ENCODE measurements around the gene DUSP21.
"Not testable (repeated sequence)": the region's sequence is repeated elsewhere in the genome, so short reads cannot be mapped to it uniquely, and the experiment has no call there.

Gene DUSP21

DNA sequence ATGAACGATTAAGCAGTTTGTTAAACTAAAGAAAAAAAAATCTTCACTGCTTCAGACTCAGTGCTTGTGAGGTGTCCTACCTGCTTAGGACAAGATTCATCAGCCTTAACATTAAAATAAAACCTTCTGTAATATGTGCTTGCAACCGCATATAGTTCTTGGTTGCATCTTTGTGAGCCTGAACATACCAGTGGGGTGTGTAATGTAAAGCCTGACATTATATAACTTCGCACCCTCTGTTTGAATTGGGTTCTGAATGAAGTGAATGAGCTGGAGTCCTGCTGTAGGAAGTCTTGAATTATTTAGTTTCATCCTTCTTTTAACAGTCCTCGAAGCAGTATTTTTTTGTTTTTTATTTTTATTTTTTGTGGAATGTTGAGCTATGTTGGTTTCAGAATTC lies 32.3 kb downstream of the DUSP21 start:
- no peak for DNase-seq (ENCODE audit: low read depth, low spot score)

DNA sequence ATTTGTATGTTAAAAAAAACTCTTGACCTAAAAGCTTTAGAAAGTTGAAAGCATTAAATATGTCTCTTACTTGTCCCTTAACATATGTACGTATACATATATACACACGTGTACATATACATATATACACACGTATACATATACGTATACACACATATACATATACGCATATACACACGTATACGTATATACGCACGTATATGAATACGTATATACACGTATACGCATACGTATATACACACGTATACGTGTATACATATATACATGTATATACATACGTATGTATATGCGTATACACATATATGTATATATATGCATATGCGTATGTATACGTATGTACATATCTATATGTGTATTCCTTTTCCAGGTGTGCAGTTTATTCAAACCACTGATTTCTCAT lies 32.9 kb downstream of the DUSP21 start:
- DNase-seq (ENCODE audit: low read depth, low spot score): no peak

DNA sequence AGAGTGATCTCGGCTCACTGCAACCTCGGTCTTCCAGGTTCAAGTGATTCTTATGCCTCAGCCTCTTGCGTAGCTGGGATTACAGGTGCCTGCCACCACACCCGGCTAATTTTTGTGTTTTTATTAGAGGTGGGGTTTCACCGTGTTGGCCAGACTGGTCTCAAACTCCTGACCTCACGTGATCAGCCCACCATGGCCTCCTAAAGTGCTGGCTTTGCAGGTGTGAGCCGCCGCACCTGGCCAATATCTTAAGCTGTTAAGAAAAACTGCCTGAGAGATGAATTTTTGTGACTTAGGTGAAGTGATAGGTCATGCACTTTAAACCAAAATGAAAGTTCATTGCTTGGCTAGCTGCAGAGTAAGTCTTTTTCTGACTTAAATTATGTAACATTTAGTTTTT lies 35.0 kb downstream of the DUSP21 start:
- DNase-seq (ENCODE audit: low read depth, low spot score): no peak

DNA sequence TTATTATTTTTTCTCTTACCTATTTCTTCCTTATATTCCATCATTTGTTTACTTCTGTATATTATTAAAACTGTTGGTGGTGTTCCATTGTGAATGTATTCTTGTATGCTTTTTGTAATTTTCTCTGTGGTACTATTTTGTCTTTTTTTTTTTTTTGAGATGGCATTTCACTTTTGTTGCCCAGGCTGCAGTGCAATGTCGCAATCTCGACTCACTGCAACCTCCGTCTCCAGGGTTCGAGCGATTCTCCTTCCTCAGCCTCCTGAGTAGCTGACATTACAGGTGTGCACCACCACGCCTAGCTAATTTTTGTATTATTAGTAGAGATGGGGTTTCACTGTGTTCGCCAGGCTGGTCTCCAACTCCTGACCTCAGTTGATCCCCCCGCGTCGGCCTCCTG lies 37.7 kb downstream of the DUSP21 start:
- no peak for DNase-seq (ENCODE audit: low read depth, low spot score)

DNA sequence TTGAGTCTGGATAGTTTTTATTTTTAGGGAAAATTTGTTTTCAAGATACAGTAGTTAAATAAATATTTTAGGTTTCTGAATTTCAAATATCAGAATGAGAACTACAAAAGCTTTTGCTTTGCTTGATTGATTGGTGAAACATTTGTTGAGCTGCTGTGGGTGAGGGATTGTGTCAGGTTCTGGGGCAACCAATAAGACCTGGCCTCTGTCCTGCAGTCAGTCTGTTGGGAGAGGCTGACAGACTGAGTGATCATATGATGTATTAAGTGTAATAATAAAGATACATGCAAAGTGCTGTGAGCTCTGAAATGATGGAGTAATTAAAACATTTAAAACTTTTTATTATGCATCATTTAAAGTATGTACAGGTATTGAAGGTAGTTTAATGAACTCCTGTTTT lies 38.8 kb downstream of the DUSP21 start:
- DNase-seq (ENCODE audit: low read depth, low spot score): no peak

DNA sequence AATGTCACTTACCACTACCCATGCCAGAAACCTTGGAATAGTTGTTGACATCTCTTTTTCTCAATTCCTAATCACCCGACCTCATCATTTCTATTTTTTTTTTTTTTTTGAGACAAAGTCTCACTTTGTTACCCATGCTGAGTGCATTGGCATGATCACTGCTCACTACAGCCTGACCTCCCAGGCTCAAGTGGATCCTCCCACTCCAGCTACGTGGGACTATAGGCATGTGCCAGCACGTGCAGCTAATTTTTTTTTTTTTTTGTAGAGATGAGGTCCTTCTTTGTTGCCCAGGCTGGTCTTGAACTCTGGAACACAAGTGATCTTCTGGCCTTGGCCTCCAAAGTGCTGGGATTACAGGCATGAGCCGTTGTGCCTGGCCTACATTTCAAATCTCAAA lies 41.1 kb downstream of the DUSP21 start:
- no peak for DNase-seq (ENCODE audit: low read depth, low spot score)

DNA sequence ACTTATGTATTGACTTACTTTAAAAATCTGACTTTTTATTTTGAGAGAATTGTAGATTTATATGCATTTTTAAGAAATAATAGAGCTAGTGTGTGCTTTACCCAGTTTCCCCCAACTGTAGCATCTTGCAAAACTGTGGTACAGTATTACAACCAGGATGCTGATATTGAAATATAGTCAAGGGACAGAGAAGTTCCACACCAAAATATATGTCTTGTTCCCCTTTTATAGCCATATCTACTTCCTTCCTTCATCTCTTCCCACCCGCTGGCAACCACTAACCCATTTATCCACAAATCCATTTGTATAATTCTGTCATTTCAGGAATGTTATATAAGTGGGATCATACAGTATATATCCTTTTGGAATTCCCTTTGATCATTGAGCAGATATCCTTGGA lies 46.0 kb downstream of the DUSP21 start:
- no peak for DNase-seq (ENCODE audit: low read depth, low spot score)

DNA sequence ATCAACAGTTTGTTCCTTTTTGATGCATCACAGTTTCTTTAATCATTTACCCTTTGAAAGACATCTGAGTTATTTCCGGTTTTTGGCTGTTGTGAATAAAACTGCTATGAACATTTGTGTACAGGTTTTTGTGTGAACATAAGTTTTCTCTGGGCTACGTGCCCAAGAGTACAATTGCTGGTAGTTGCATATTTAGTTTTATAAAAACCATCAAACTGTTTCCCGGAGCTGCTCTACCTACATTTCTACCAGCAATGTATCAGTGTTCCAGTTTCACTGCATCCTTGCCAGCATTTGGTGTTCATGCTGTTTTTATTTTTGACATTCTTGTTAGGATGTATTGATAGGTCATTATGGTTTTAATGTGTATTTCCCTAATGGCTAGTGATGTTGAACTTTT lies 46.4 kb downstream of the DUSP21 start:
- DNase-seq (ENCODE audit: low read depth, low spot score): no peak

DNA sequence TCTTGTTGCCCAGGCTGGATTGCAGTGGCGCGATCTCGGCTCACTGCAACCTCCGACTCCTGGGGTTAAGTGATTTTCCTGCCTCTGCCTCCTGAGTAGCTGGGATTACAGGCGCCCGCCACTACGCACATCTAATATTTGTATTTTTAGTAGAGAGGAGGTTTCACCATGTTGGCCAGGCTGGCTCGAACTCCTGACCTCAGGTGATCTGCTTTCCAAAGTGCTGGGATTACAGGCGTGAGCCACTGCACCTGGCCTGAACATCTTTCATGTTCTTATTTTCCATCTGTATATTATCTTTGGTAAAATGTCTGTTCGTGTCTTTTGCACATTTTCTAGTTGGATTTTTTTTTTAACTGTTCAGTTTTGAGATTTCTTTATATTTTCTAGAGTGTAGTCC lies 46.9 kb downstream of the DUSP21 start:
- not testable (repeated sequence) for DNase-seq (ENCODE audit: low read depth, low spot score)

DNA sequence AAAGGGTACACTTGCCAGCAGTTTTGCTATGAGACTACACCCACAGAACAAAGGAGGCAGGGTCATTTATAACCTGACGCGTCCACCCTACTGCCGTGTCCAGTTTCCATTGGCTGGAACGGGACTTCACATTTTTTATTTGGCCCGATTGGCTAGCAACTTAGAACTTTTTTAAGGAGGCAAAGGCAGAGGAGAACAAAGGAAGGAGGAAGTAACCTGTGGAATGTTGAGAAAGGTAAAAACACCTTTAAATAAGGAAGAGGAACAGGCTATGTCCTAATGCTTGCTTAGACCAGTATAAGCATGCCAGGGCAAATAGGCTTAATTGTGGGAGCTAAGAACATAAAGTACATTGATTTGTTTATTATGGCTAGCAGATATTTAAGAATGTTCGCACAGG lies 47.8 kb downstream of the DUSP21 start:
- DNase-seq (ENCODE audit: low read depth, low spot score): no peak

Data from brain pericyte (primary cell).